ENCODE measurements around the gene MAPK10. TPM values are rescaled to one million over a fixed set of nuclear protein-coding genes. Genes with fewer than 3 reads are reported as not detected.
"Not testable (repeated sequence)": the region's sequence is repeated elsewhere in the genome, so short reads cannot be mapped to it uniquely, and the experiment has no call there.

Gene MAPK10
- total and polyA plus RNA-seq, 2 donors (not counting 3 experiments of a cell fraction or from before 2014, with no cell fraction given): 0.17 TPM; not detected in 1

- BruUV-seq (replicated peaks): no TSS peak
- FAIRE-seq: no peak
- dilution Hi-C loops (cut with MboI; ENCODE audit: extremely low pct_ligation_motif_present, low sequenced_read_pairs): no loop called here
- Histone ChIP-seq H3K9me3 (replicated peaks; ENCODE audit: control insufficient read depth, insufficient read depth, low read length) (no peaks in the 10 kb centered on the region), H2AFZ (ENCODE audit: low read depth, low read length) (no peak overlapping the region), H4K20me1 (replicated peaks; ENCODE audit: control insufficient read depth, extremely low read depth, insufficient read depth, low read length) (no peaks in the 10 kb centered on the region), H3K4me1 (ENCODE audit: control insufficient read depth, extremely low read depth, insufficient read depth, low read length) (peaks cover 7% of the 10 kb centered on the region), H3K4me2 (ENCODE audit: insufficient read depth, low read length) (no peak overlapping the region), H3K27ac (ENCODE audit: insufficient read depth, low read depth, low read length) (no peak overlapping the region), H3K27me3 (ENCODE audit: control insufficient read depth in 2 of 2, insufficient read depth in 2 of 2, low read length in 2 of 2) (no peaks in the 10 kb centered on the region), H3K36me3 (ENCODE audit: control insufficient read depth in 2 of 2, extremely low read depth in 1 of 2, insufficient read depth in 2 of 2, low read length in 2 of 2) (no peaks in the 10 kb centered on the region), H3K9ac (replicated peaks; ENCODE audit: extremely low read depth, insufficient read depth, low read length) (no peak overlapping the region), H3K4me3 (replicated peaks in 1 of 3; ENCODE audit: insufficient read depth in 1 of 3, low read depth in 1 of 3, low read length in 3 of 3) (no peak overlapping the region), H3K79me2 (ENCODE audit: control insufficient read depth, insufficient read depth, low read length) (no peaks in the 10 kb centered on the region), H3K9me1 (replicated peaks; ENCODE audit: control insufficient read depth, extremely low read depth, insufficient read depth, low read length) (no peaks in the 10 kb centered on the region)
- no peak for DNase-seq (ENCODE audit: low read depth, low spot score)
- CTCF ChIA-PET: interaction anchor here (1.2 to 1.8 kb wide), 2 partner anchors 16 to 264 kb away, joined by 3 to 4 read pairs; no protein-coding TSS in a partner anchor
- POLR2A ChIA-PET: no interaction called here
- no peak for TF ChIP-seq MYC (IDR thresholded peaks at IDR 0.05; ENCODE audit: low read depth, low read length)
- no peak for TF ChIP-seq JUN (IDR thresholded peaks at IDR 0.05; ENCODE audit: borderline replicate concordance, insufficient read depth, insufficient read length, low read depth)
- TF ChIP-seq MAX (IDR thresholded peaks at IDR 0.05; ENCODE audit: insufficient read depth, insufficient read length): no peak
- TF ChIP-seq FOS (IDR thresholded peaks at IDR 0.05; ENCODE audit: borderline replicate concordance, insufficient read depth, low read length): no peak
- TF ChIP-seq POLR2AphosphoS5 (IDR thresholded peaks at IDR 0.05; ENCODE audit: insufficient read depth, low read depth, low read length): no peak
- TF ChIP-seq EZH2 (IDR thresholded peaks at IDR 0.05; ENCODE audit: borderline replicate concordance, low read depth, low read length, severe bottlenecking): no peak
- no peak for TF ChIP-seq GATA2 (IDR thresholded peaks at IDR 0.05; ENCODE audit: insufficient read depth, insufficient read length, low read depth, low read length)
- no peak for TF ChIP-seq CTCF (IDR thresholded peaks at IDR 0.05; ENCODE audit: extremely low read depth in 1 of 2, insufficient read depth in 1 of 2, low read depth in 1 of 2, low read length in 2 of 2)
- no peak for TF ChIP-seq POLR2A (IDR thresholded peaks at IDR 0.05; ENCODE audit: low read depth, low read length)
- intact Hi-C loops (cut with micrococcal nuclease): no loop called here
These were observed 333.1 kb downstream of the MAPK10 start for GRCh38 chr4:86026720-86027119.

- H2AFZ ChIP-seq (ENCODE audit: low read depth, low read length); BruUV-seq (replicated peaks); POLR2A ChIA-PET; H4K20me1 ChIP-seq (replicated peaks; ENCODE audit: control insufficient read depth, extremely low read depth, insufficient read depth, low read length); H3K9ac ChIP-seq (replicated peaks; ENCODE audit: extremely low read depth, insufficient read depth, low read length); H3K79me2 ChIP-seq (ENCODE audit: control insufficient read depth, insufficient read depth, low read length); H3K27ac ChIP-seq (ENCODE audit: insufficient read depth, low read depth, low read length); H3K4me3 ChIP-seq (replicated peaks in 1 of 3; ENCODE audit: insufficient read depth in 1 of 3, low read depth in 1 of 3, low read length in 3 of 3); H3K27me3 ChIP-seq (ENCODE audit: control insufficient read depth in 2 of 2, insufficient read depth in 2 of 2, low read length in 2 of 2); FAIRE-seq; H3K36me3 ChIP-seq (ENCODE audit: control insufficient read depth in 2 of 2, extremely low read depth in 1 of 2, insufficient read depth in 2 of 2, low read length in 2 of 2); dilution Hi-C loops (cut with MboI; ENCODE audit: extremely low pct_ligation_motif_present, low sequenced_read_pairs); CTCF ChIA-PET; H3K4me1 ChIP-seq (ENCODE audit: control insufficient read depth, extremely low read depth, insufficient read depth, low read length); H3K9me1 ChIP-seq (replicated peaks; ENCODE audit: control insufficient read depth, extremely low read depth, insufficient read depth, low read length); H3K4me2 ChIP-seq (ENCODE audit: insufficient read depth, low read length); intact Hi-C loops (cut with micrococcal nuclease); DNase-seq (ENCODE audit: low read depth, low spot score); H3K9me3 ChIP-seq (replicated peaks; ENCODE audit: control insufficient read depth, insufficient read depth, low read length): not testable (repeated sequence)
These were observed 338.2 kb downstream of the MAPK10 start for GRCh38 chr4:86021671-86022070.

All from endothelial cell of umbilical vein (primary cell).